Inflammatory macrophage treated with lipopolysaccharide for 4 hours (primary cell): ENCODE data around the gene KCNE4.
A peak's percentile ranks its signal among the peaks of the same experiment; 100 is the strongest.

Source experiments
- DNase-seq: peaks from one replicate; pipeline ENCODE4 v3.0.0-alpha.2; 2020

KCNE4 gene

GRCh38 chr2:223051693-223052289 is at the start of gene KCNE4:
Gene KCNE4 (plus strand): TSS chr2:223052190. CDS start chr2:223052831, 641 bp downstream.
- DNase-seq = no peak

GRCh38 chr2:223003191-223003590 is 48.8 kb upstream of the KCNE4 start:
- no peak for DNase-seq

GRCh38 chr2:223005496-223005895 is 46.5 kb upstream of the KCNE4 start:
- DNase-seq = no peak

GRCh38 chr2:223007531-223007930 is 44.5 kb upstream of the KCNE4 start:
- no peak for DNase-seq

- peak; percentile 3 for DNase-seq
Measured at GRCh38 chr2:223008162-223008561, 43.8 kb upstream of the KCNE4 start.

- DNase-seq = no peak
Measured at GRCh38 chr2:223008956-223009355, 43.0 kb upstream of the KCNE4 start.

- DNase-seq = no peak
Measured at GRCh38 chr2:223010641-223011040, 41.3 kb upstream of the KCNE4 start.

GRCh38 chr2:223012291-223012690 is 39.7 kb upstream of the KCNE4 start:
- DNase-seq = no peak

- no peak for DNase-seq
Measured at GRCh38 chr2:223019390-223019930, 32.5 kb upstream of the KCNE4 start.

- no peak for DNase-seq
Measured at GRCh38 chr2:223019987-223020717, 31.8 kb upstream of the KCNE4 start.

GRCh38 chr2:223020971-223021675 is 30.9 kb upstream of the KCNE4 start:
- no peak for DNase-seq

- no peak for DNase-seq
Measured at GRCh38 chr2:223026357-223027110, 25.5 kb upstream of the KCNE4 start.

- no peak for DNase-seq
Measured at GRCh38 chr2:223027442-223027841, 24.5 kb upstream of the KCNE4 start.

- no peak for DNase-seq
Measured at GRCh38 chr2:223029287-223029686, 22.7 kb upstream of the KCNE4 start.

GRCh38 chr2:223032187-223033142 is 19.5 kb upstream of the KCNE4 start:
- DNase-seq = no peak

GRCh38 chr2:223034221-223034975 is 17.6 kb upstream of the KCNE4 start:
- DNase-seq = no peak

- no peak for DNase-seq
Measured at GRCh38 chr2:223036790-223037444, 15.1 kb upstream of the KCNE4 start.

GRCh38 chr2:223037445-223037800 is 14.6 kb upstream of the KCNE4 start:
- no peak for DNase-seq

- no peak for DNase-seq
Measured at GRCh38 chr2:223039618-223040017, 12.4 kb upstream of the KCNE4 start.

- no peak for DNase-seq
Measured at GRCh38 chr2:223040527-223040926, 11.5 kb upstream of the KCNE4 start.
